NCI-H2081 (cell line): Measurements from ENCODE around the gene GYG2.
"Not testable (repeated sequence)": the region's sequence is repeated elsewhere in the genome, so short reads cannot be mapped to it uniquely, and the experiment has no call there.

Experiments
- DNase-seq, 2 experiments: peaks; one replicate each; lab custom pipeline; 2025; lab: John Stamatoyannopoulos, UW

Gene GYG2

GRCh38 chrX:2871831-2872230 is 43.1 kb downstream of the GYG2 start:
- DNase-seq, result no peak

- DNase-seq, result no peak
Observed at GRCh38 chrX:2872671-2873277, 44.0 kb downstream of the GYG2 start.

- no peak for DNase-seq
Observed at GRCh38 chrX:2874222-2875135, 45.7 kb downstream of the GYG2 start.

- DNase-seq, result no peak
Observed at GRCh38 chrX:2875136-2875481, 46.4 kb downstream of the GYG2 start.

- DNase-seq, result no peak
Observed at GRCh38 chrX:2875798-2876399, 47.2 kb downstream of the GYG2 start.

- no peak for DNase-seq
Observed at GRCh38 chrX:2878563-2878962, 49.8 kb downstream of the GYG2 start.

GRCh38 chrX:2879670-2880069 is 50.9 kb downstream of the GYG2 start:
- DNase-seq, result no peak

- no peak for DNase-seq
Observed at GRCh38 chrX:2883770-2884169, 55.0 kb downstream of the GYG2 start.

- no peak for DNase-seq
Observed at GRCh38 chrX:2888309-2888708, 59.6 kb downstream of the GYG2 start.

GRCh38 chrX:2889045-2889605 is 60.4 kb downstream of the GYG2 start:
- DNase-seq, result no peak

GRCh38 chrX:2889706-2890490 is 61.2 kb downstream of the GYG2 start:
- DNase-seq, result not testable (repeated sequence)

- DNase-seq, result not testable (repeated sequence)
Observed at GRCh38 chrX:2890536-2891460, 62.1 kb downstream of the GYG2 start.

- no peak for DNase-seq
Observed at GRCh38 chrX:2892816-2893215, 64.1 kb downstream of the GYG2 start.

- DNase-seq, result no peak
Observed at GRCh38 chrX:2894885-2895292, 66.2 kb downstream of the GYG2 start.

- no peak for DNase-seq
Observed at GRCh38 chrX:2897311-2897689, 68.6 kb downstream of the GYG2 start.

- not testable (repeated sequence) for DNase-seq
Observed at GRCh38 chrX:2897690-2898623, 69.2 kb downstream of the GYG2 start.

GRCh38 chrX:2898846-2899512 is 70.2 kb downstream of the GYG2 start:
- no peak for DNase-seq

- DNase-seq, result no peak
Observed at GRCh38 chrX:2901367-2902036, 72.8 kb downstream of the GYG2 start.

GRCh38 chrX:2902841-2903240 is 74.1 kb downstream of the GYG2 start:
- DNase-seq, result no peak
